A549 (cell line): ENCODE data around the gene PEAK3.

Experiments
- BHLHE40 ChIP-seq: IDR thresholded peaks from 2 replicates; pipeline ENCODE4 v1.6.1; 2012; ENCODE audit warnings: low read depth, low read length, inconsistent platforms
- CHD2 ChIP-seq: fragments of 150-350 bp; IDR thresholded peaks from 2 replicates; pipeline ENCODE4 v1.6.1; 2014; ENCODE audit warnings: low read length; ENCODE audit not compliant: partially characterized antibody
- ESRRA ChIP-seq: fragments of 150-350 bp; IDR thresholded peaks from 2 replicates; pipeline ENCODE4 v1.6.1; 2014; ENCODE audit warnings: mild to moderate bottlenecking, low read length, borderline replicate concordance
- HDAC2 ChIP-seq: fragments of 200-600 bp; sonication (generic); IDR thresholded peaks from 2 replicates; pipeline ENCODE4 v1.6.1; 2016
- KDM1A ChIP-seq: fragments of 200-600 bp; sonication (generic); IDR thresholded peaks from 2 replicates; pipeline ENCODE4 v1.6.1; 2016; ENCODE audit warnings: low read depth, mild to moderate bottlenecking
- MAZ ChIP-seq: fragments of 150-350 bp; IDR thresholded peaks from 2 replicates; pipeline ENCODE4 v1.6.1; 2014; ENCODE audit warnings: antibody characterized with exemption, low read depth, low read length, borderline replicate concordance
- POLR2A ChIP-seq: IDR thresholded peaks from 2 replicates; pipeline ENCODE4 v1.6.1; 2012; ENCODE audit warnings: mild to moderate bottlenecking, low read length
- POLR2AphosphoS2 ChIP-seq: conservative IDR thresholded peaks from 2 replicates; pipeline ENCODE4 v1.6.1; 2012; ENCODE audit warnings: low read length, improper control_type of control experiment, inconsistent platforms
- RAD21 ChIP-seq, 2 experiments: fragments of >200 bp in 1 of 2; sonication (Bioruptor Twin) in 1 of 2; formaldehyde crosslinking in 1 of 2; IDR thresholded peaks in 1 of 2; conservative IDR thresholded peaks in 1 of 2; 2 replicates in 1 of 2; 3 replicates in 1 of 2; pipeline ENCODE4 v1.6.1; 2012 to 2018; ENCODE audit warnings: inconsistent platforms in 1 of 2
- TF ChIP-seq, protein P1 (sequence below): fragments of 200-600 bp; sonication (generic); IDR thresholded peaks from 2 replicates; pipeline ENCODE4 v1.6.1; 2016; ENCODE audit warnings: antibody characterized with exemption, mild to moderate bottlenecking, moderate library complexity
- TF ChIP-seq, protein P2 (sequence below): fragments of >200 bp; sonication (Bioruptor Twin); formaldehyde crosslinking; IDR thresholded peaks from 3 replicates; pipeline ENCODE4 v1.5.1; 2016
- TF ChIP-seq, protein P3 (sequence below): fragments of 150-350 bp; IDR thresholded peaks from 2 replicates; pipeline ENCODE4 v1.6.1; 2014; ENCODE audit warnings: low read depth, mild to moderate bottlenecking, low read length

DNA sequence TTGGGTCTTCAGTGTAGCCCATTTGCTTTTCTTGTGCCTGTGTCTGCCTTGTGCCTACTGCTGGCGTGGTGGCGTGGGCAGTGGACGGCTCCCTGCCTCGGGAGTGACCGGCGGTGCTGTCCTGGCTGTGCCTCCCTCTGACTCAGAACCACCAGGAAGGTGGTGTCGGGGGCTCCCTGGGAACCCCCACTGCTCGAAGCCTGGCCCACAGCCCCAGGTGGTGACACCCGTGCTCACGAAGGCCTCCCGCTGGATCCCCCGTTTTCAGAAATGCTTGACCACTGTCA lies 37.9 kb downstream of the PEAK3 start:
- TF ChIP-seq, protein P1, sequence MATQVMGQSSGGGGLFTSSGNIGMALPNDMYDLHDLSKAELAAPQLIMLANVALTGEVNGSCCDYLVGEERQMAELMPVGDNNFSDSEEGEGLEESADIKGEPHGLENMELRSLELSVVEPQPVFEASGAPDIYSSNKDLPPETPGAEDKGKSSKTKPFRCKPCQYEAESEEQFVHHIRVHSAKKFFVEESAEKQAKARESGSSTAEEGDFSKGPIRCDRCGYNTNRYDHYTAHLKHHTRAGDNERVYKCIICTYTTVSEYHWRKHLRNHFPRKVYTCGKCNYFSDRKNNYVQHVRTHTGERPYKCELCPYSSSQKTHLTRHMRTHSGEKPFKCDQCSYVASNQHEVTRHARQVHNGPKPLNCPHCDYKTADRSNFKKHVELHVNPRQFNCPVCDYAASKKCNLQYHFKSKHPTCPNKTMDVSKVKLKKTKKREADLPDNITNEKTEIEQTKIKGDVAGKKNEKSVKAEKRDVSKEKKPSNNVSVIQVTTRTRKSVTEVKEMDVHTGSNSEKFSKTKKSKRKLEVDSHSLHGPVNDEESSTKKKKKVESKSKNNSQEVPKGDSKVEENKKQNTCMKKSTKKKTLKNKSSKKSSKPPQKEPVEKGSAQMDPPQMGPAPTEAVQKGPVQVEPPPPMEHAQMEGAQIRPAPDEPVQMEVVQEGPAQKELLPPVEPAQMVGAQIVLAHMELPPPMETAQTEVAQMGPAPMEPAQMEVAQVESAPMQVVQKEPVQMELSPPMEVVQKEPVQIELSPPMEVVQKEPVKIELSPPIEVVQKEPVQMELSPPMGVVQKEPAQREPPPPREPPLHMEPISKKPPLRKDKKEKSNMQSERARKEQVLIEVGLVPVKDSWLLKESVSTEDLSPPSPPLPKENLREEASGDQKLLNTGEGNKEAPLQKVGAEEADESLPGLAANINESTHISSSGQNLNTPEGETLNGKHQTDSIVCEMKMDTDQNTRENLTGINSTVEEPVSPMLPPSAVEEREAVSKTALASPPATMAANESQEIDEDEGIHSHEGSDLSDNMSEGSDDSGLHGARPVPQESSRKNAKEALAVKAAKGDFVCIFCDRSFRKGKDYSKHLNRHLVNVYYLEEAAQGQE: no peak
- TF ChIP-seq CHD2 (no peak), POLR2AphosphoS2 (no peak), HDAC2 (no peak), POLR2A (no peak), RAD21 (conservative IDR thresholded peaks at IDR 0.05 in 1 of 2, IDR thresholded peaks at IDR 0.05 in 1 of 2) (no peak), MAZ (no peak), BHLHE40 (no peak), KDM1A (no peak), ESRRA (no peak)
- TF ChIP-seq, protein P2, sequence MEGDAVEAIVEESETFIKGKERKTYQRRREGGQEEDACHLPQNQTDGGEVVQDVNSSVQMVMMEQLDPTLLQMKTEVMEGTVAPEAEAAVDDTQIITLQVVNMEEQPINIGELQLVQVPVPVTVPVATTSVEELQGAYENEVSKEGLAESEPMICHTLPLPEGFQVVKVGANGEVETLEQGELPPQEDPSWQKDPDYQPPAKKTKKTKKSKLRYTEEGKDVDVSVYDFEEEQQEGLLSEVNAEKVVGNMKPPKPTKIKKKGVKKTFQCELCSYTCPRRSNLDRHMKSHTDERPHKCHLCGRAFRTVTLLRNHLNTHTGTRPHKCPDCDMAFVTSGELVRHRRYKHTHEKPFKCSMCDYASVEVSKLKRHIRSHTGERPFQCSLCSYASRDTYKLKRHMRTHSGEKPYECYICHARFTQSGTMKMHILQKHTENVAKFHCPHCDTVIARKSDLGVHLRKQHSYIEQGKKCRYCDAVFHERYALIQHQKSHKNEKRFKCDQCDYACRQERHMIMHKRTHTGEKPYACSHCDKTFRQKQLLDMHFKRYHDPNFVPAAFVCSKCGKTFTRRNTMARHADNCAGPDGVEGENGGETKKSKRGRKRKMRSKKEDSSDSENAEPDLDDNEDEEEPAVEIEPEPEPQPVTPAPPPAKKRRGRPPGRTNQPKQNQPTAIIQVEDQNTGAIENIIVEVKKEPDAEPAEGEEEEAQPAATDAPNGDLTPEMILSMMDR: no peak
- TF ChIP-seq, protein P3, sequence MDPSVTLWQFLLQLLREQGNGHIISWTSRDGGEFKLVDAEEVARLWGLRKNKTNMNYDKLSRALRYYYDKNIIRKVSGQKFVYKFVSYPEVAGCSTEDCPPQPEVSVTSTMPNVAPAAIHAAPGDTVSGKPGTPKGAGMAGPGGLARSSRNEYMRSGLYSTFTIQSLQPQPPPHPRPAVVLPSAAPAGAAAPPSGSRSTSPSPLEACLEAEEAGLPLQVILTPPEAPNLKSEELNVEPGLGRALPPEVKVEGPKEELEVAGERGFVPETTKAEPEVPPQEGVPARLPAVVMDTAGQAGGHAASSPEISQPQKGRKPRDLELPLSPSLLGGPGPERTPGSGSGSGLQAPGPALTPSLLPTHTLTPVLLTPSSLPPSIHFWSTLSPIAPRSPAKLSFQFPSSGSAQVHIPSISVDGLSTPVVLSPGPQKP: no peak
